GM12878 (cell line): ENCODE measurements around the gene DAD1. TPM values are rescaled to one million over a fixed set of nuclear protein-coding genes. Genes with fewer than 3 reads are reported as not detected.
A peak's percentile ranks its signal among the peaks of the same experiment; 100 is the strongest.

Source experiments
- BMI1 ChIP-seq: fragments of 450-650 bp; IDR thresholded peaks from 2 replicates; pipeline ENCODE4 v1.6.1; 2016; ENCODE audit warnings: mild to moderate bottlenecking, moderate library complexity, borderline replicate concordance
- MXI1 ChIP-seq: fragments of 150-350 bp; IDR thresholded peaks from 2 replicates; pipeline ENCODE4 v1.6.1; 2011; ENCODE audit warnings: low read depth, mild to moderate bottlenecking, inconsistent platforms, low read length, improper control_type of control experiment
- MYC ChIP-seq: IDR thresholded peaks from 2 replicates; pipeline ENCODE4 v1.6.1; 2011; ENCODE audit warnings: mild to moderate bottlenecking, low read length, moderate library complexity, inconsistent platforms; ENCODE audit not compliant: insufficient read depth, insufficient replicate concordance, insufficient read length, severe bottlenecking
- NBN ChIP-seq: fragments of 450-650 bp; IDR thresholded peaks from 2 replicates; pipeline ENCODE4 v1.6.1; 2016
- POLR2AphosphoS2 ChIP-seq: IDR thresholded peaks from 2 replicates; pipeline ENCODE4 v1.6.1; 2011; ENCODE audit warnings: low read depth, mild to moderate bottlenecking, low read length, improper control_type of control experiment, moderate library complexity
- POLR2AphosphoS5 ChIP-seq: IDR thresholded peaks from 2 replicates; pipeline ENCODE4 v1.6.1; 2011; ENCODE audit warnings: mild to moderate bottlenecking, low read length, inconsistent platforms
- RAD21 ChIP-seq: IDR thresholded peaks from 2 replicates; pipeline ENCODE4 v1.6.1; 2011; ENCODE audit warnings: mild to moderate bottlenecking, low read depth, low read length, moderate library complexity; ENCODE audit not compliant: insufficient read depth
- SMAD5 ChIP-seq: IDR thresholded peaks from 2 replicates; pipeline ENCODE4 v1.6.1; 2016; ENCODE audit warnings: antibody characterized with exemption, low read depth
- TARDBP ChIP-seq: IDR thresholded peaks from 2 replicates; pipeline ENCODE4 v1.6.1; 2016; ENCODE audit warnings: borderline replicate concordance
- TCF3 ChIP-seq: IDR thresholded peaks from 2 replicates; pipeline ENCODE4 v1.6.1; 2012; ENCODE audit warnings: low read depth, mild to moderate bottlenecking, low read length, borderline replicate concordance; ENCODE audit not compliant: insufficient read depth
- YY1 ChIP-seq: IDR thresholded peaks from 2 replicates; pipeline ENCODE4 v1.6.1; 2011; ENCODE audit warnings: low read depth, mild to moderate bottlenecking, low read length
- ZSCAN29 ChIP-seq: fragments of 450-650 bp; IDR thresholded peaks from 2 replicates; pipeline ENCODE4 v1.6.1; 2017; ENCODE audit warnings: mild to moderate bottlenecking, moderate library complexity
- polyA plus RNA-seq, 11 experiments: library from polyadenylated mRNA; depleted of rRNA in 4 of 11; unstranded in 6 of 11; stranded (reverse) in 5 of 11; fragments of >200 nt; fragmentation: Nextera tagmentation in 4 of 11; fragmentation: Illumina TruSeq in 1 of 11; extraction: Ambion mirVana in 4 of 11; extraction: Trizol in 1 of 11; gene quantifications; 1 replicate in 1 of 11; 2 replicates in 10 of 11; pipeline versions ENCODE4 v1.2.1 to v1.2.3, GENCODE V29; 2011 to 2016; ENCODE audit warnings: inconsistent platforms in 2 of 11, missing spikeins in 2 of 11, low read depth in 1 of 11
- total RNA-seq, 4 experiments: library from RNA; depleted of rRNA in 3 of 4; stranded (reverse); fragments of >200 nt in 3 of 4; fragmentation: Illumina TruSeq in 1 of 4; extraction: Trizol in 1 of 4; gene quantifications; 2 replicates each; pipeline versions ENCODE4 v1.2.1 to v1.2.3, GENCODE V29; 2013 to 2021
- TF ChIP-seq, protein P1 (sequence below), 3 experiments: IDR thresholded peaks in 2 of 3; conservative IDR thresholded peaks in 1 of 3; 2 replicates each; pipeline ENCODE4 v1.5.1; 2011; ENCODE audit warnings: low read depth in 3 of 3, low read length in 3 of 3, mild to moderate bottlenecking in 3 of 3, control low read depth in 2 of 3, moderate library complexity in 2 of 3, inconsistent platforms in 1 of 3, mixed read lengths in 1 of 3; ENCODE audit not compliant: control insufficient read depth in 2 of 3, insufficient read depth in 1 of 3; ENCODE audit errors: extremely low read depth in 1 of 3
- TF ChIP-seq, protein P2 (sequence below): IDR thresholded peaks from 2 replicates; pipeline ENCODE4 v1.6.1; 2011; ENCODE audit warnings: borderline replicate concordance, low read depth, mild to moderate bottlenecking, moderate library complexity, mixed read lengths, low read length; ENCODE audit not compliant: insufficient read depth; ENCODE audit errors: extremely low read length
- TF ChIP-seq, protein P3 (sequence below): fragments of 150-350 bp; IDR thresholded peaks from 2 replicates; pipeline ENCODE4 v1.6.1; 2014; ENCODE audit warnings: mild to moderate bottlenecking, low read depth, low read length
- TF ChIP-seq, protein P4 (sequence below): fragments of 450-650 bp; IDR thresholded peaks from 2 replicates; pipeline ENCODE4 v1.6.1; 2016; ENCODE audit warnings: mild to moderate bottlenecking
- TF ChIP-seq, protein P5 (sequence below): fragments of 450-650 bp; IDR thresholded peaks from 2 replicates; pipeline ENCODE4 v1.6.1; 2016; ENCODE audit warnings: mild to moderate bottlenecking, moderate library complexity, borderline replicate concordance
- TF ChIP-seq, protein P6 (sequence below): IDR thresholded peaks from 2 replicates; pipeline ENCODE4 v1.6.1; 2011; ENCODE audit warnings: low read depth, low read length, improper control_type of control experiment, borderline replicate concordance

DAD1 gene
- total and polyA plus RNA-seq, 10 of the 15 experiments (the other 5 are each of a cell fraction or from before 2014, with no cell fraction given) = 161 to 920 (median 319) TPM

DNA sequence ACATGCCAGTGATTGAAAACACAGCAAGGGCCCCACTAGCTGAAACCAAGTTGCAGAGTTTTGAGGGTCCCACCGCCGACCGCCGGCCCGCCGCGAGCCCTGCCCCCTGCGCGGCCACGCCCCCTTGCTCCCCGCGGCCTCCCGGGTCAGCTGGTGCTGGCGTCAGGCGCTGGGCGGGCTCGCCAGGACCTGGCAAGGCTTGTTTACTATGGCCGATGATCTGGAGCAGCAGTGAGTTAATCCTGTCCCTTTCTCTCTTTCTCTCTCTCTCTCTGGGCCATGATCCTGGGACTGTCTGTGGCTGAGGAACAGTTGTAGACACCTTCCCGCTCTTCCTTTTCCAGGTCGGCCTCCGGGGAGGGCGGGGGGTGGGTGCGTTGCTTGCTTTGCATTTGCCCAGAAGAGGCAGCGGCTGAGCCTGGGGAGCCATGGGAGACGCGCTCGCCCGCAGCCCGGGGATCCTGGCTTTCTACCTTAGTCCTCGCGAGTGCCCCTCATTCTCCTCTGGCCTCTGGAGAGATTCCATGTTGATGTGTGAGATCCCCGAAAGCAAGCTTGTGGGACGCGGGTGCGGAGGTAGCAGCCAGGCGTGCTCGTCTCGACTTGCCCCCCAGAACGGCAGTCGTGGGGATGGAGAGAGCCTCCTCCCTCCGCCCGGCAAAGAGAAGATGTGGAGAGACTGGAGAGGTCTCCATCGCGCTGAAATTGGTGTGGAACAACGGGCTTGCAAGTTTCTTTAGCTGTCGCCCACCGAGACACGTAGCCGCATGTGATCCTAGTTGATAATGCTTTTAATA is 9.3 kb upstream of the DAD1 start, which contains the start of gene ABHD4 (continued):
- TF ChIP-seq, protein P1, sequence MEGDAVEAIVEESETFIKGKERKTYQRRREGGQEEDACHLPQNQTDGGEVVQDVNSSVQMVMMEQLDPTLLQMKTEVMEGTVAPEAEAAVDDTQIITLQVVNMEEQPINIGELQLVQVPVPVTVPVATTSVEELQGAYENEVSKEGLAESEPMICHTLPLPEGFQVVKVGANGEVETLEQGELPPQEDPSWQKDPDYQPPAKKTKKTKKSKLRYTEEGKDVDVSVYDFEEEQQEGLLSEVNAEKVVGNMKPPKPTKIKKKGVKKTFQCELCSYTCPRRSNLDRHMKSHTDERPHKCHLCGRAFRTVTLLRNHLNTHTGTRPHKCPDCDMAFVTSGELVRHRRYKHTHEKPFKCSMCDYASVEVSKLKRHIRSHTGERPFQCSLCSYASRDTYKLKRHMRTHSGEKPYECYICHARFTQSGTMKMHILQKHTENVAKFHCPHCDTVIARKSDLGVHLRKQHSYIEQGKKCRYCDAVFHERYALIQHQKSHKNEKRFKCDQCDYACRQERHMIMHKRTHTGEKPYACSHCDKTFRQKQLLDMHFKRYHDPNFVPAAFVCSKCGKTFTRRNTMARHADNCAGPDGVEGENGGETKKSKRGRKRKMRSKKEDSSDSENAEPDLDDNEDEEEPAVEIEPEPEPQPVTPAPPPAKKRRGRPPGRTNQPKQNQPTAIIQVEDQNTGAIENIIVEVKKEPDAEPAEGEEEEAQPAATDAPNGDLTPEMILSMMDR (IDR thresholded peaks at IDR 0.05 in 2 of 3, conservative IDR thresholded peaks at IDR 0.05 in 1 of 3; ENCODE audit: control insufficient read depth in 2 of 3, extremely low read depth in 1 of 3, insufficient read depth in 1 of 3, low read depth in 3 of 3, low read length in 3 of 3) = no peak
- TF ChIP-seq, protein P2, sequence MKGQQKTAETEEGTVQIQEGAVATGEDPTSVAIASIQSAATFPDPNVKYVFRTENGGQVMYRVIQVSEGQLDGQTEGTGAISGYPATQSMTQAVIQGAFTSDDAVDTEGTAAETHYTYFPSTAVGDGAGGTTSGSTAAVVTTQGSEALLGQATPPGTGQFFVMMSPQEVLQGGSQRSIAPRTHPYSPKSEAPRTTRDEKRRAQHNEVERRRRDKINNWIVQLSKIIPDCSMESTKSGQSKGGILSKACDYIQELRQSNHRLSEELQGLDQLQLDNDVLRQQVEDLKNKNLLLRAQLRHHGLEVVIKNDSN = peak; percentile 82
- TF ChIP-seq SMAD5 (no peak), MXI1 (peak; percentile 69), POLR2AphosphoS5 (0 out of 2 replicates have a peak, but pooled peaks have one; percentile 41), YY1 (peak; percentile 76), ZSCAN29 (no peak), BMI1 (no peak), TARDBP (no peak), POLR2AphosphoS2 (peak; percentile 46; the same call in 1 of the 2 replicates), NBN (0 out of 2 replicates have a peak, but pooled peaks have one; percentile 33), MYC (no peak), RAD21 (no peak), TCF3 (0 out of 2 replicates have a peak, but pooled peaks have one; percentile 36)
- TF ChIP-seq, protein P3, sequence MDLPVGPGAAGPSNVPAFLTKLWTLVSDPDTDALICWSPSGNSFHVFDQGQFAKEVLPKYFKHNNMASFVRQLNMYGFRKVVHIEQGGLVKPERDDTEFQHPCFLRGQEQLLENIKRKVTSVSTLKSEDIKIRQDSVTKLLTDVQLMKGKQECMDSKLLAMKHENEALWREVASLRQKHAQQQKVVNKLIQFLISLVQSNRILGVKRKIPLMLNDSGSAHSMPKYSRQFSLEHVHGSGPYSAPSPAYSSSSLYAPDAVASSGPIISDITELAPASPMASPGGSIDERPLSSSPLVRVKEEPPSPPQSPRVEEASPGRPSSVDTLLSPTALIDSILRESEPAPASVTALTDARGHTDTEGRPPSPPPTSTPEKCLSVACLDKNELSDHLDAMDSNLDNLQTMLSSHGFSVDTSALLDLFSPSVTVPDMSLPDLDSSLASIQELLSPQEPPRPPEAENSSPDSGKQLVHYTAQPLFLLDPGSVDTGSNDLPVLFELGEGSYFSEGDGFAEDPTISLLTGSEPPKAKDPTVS = no peak
- TF ChIP-seq, protein P4, sequence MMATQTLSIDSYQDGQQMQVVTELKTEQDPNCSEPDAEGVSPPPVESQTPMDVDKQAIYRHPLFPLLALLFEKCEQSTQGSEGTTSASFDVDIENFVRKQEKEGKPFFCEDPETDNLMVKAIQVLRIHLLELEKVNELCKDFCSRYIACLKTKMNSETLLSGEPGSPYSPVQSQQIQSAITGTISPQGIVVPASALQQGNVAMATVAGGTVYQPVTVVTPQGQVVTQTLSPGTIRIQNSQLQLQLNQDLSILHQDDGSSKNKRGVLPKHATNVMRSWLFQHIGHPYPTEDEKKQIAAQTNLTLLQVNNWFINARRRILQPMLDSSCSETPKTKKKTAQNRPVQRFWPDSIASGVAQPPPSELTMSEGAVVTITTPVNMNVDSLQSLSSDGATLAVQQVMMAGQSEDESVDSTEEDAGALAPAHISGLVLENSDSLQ = no peak
- TF ChIP-seq, protein P5, sequence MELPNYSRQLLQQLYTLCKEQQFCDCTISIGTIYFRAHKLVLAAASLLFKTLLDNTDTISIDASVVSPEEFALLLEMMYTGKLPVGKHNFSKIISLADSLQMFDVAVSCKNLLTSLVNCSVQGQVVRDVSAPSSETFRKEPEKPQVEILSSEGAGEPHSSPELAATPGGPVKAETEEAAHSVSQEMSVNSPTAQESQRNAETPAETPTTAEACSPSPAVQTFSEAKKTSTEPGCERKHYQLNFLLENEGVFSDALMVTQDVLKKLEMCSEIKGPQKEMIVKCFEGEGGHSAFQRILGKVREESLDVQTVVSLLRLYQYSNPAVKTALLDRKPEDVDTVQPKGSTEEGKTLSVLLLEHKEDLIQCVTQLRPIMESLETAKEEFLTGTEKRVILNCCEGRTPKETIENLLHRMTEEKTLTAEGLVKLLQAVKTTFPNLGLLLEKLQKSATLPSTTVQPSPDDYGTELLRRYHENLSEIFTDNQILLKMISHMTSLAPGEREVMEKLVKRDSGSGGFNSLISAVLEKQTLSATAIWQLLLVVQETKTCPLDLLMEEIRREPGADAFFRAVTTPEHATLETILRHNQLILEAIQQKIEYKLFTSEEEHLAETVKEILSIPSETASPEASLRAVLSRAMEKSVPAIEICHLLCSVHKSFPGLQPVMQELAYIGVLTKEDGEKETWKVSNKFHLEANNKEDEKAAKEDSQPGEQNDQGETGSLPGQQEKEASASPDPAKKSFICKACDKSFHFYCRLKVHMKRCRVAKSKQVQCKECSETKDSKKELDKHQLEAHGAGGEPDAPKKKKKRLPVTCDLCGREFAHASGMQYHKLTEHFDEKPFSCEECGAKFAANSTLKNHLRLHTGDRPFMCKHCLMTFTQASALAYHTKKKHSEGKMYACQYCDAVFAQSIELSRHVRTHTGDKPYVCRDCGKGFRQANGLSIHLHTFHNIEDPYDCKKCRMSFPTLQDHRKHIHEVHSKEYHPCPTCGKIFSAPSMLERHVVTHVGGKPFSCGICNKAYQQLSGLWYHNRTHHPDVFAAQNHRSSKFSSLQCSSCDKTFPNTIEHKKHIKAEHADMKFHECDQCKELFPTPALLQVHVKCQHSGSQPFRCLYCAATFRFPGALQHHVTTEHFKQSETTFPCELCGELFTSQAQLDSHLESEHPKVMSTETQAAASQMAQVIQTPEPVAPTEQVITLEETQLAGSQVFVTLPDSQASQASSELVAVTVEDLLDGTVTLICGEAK = no peak
- TF ChIP-seq, protein P6, sequence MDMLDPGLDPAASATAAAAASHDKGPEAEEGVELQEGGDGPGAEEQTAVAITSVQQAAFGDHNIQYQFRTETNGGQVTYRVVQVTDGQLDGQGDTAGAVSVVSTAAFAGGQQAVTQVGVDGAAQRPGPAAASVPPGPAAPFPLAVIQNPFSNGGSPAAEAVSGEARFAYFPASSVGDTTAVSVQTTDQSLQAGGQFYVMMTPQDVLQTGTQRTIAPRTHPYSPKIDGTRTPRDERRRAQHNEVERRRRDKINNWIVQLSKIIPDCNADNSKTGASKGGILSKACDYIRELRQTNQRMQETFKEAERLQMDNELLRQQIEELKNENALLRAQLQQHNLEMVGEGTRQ = peak; percentile 56
